Measurements from ENCODE around the gene STAG1. TPM values are rescaled to one million over a fixed set of nuclear protein-coding genes. Genes with fewer than 3 reads are reported as not detected.

STAG1 gene
- total and polyA plus RNA-seq, 2 experiments from 2014 or later = 12.4 to 41.1 TPM

GRCh38 chr3:136300444-136300843 lies 451.7 kb downstream of the STAG1 start:
- DNase-seq (ENCODE audit: low spot score) = no peak
- 89% methylated on average over 2 of the region's 2 CpGs for WGBS (ENCODE audit: low lambda C conversion rate, missing lambda C conversion rate)
- no peak overlapping the region for H2AFZ ChIP-seq
- H3K4me2 ChIP-seq = no peak overlapping the region
- H3K4me3 ChIP-seq = no peak overlapping the region
- no peak overlapping the region for H3K27ac ChIP-seq
- no peaks in the 10 kb centered on the region for H3K4me1 ChIP-seq (ENCODE audit: insufficient read depth)
- H4K20me1 ChIP-seq (ENCODE audit: insufficient read depth, poor library complexity, severe bottlenecking) = no peaks in the 10 kb centered on the region
- no peaks in the 10 kb centered on the region for H3K79me2 ChIP-seq
- H3K27me3 ChIP-seq = no peaks in the 10 kb centered on the region
- TF ChIP-seq EZH2 (IDR thresholded peaks at IDR 0.05; ENCODE audit: borderline replicate concordance) (no peak), EZH2phosphoT487 (IDR thresholded peaks at IDR 0.05; ENCODE audit: low read depth, severe bottlenecking, unreplicated experiment) (no peak)
- TF ChIP-seq, protein P1, sequence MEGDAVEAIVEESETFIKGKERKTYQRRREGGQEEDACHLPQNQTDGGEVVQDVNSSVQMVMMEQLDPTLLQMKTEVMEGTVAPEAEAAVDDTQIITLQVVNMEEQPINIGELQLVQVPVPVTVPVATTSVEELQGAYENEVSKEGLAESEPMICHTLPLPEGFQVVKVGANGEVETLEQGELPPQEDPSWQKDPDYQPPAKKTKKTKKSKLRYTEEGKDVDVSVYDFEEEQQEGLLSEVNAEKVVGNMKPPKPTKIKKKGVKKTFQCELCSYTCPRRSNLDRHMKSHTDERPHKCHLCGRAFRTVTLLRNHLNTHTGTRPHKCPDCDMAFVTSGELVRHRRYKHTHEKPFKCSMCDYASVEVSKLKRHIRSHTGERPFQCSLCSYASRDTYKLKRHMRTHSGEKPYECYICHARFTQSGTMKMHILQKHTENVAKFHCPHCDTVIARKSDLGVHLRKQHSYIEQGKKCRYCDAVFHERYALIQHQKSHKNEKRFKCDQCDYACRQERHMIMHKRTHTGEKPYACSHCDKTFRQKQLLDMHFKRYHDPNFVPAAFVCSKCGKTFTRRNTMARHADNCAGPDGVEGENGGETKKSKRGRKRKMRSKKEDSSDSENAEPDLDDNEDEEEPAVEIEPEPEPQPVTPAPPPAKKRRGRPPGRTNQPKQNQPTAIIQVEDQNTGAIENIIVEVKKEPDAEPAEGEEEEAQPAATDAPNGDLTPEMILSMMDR (IDR thresholded peaks at IDR 0.05; ENCODE audit: poor library complexity) = no peak
- no peaks in the 10 kb centered on the region for H3K9me2 ChIP-seq (replicated peaks; ENCODE audit: insufficient read depth)
- H3K36me3 ChIP-seq (replicated peaks; ENCODE audit: insufficient read depth, low read depth) = no peaks in the 10 kb centered on the region
- no peaks in the 10 kb centered on the region for H3K9me3 ChIP-seq (ENCODE audit: low read depth)

GRCh38 chr3:136297826-136298225 lies 454.4 kb downstream of the STAG1 start:
- Histone ChIP-seq H3K9me2 (replicated peaks; ENCODE audit: insufficient read depth) (no peaks in the 10 kb centered on the region), H3K4me3 (no peak overlapping the region), H3K27ac (no peak overlapping the region), H3K27me3 (no peaks in the 10 kb centered on the region), H3K4me2 (no peak overlapping the region), H3K79me2 (no peaks in the 10 kb centered on the region), H3K4me1 (ENCODE audit: insufficient read depth) (no peaks in the 10 kb centered on the region), H2AFZ (no peak overlapping the region), H3K9me3 (ENCODE audit: low read depth) (no peaks in the 10 kb centered on the region), H3K36me3 (replicated peaks; ENCODE audit: insufficient read depth, low read depth) (no peaks in the 10 kb centered on the region), H4K20me1 (ENCODE audit: insufficient read depth, poor library complexity, severe bottlenecking) (no peaks in the 10 kb centered on the region)
- 92% methylated on average over 8 of the region's 8 CpGs for WGBS (ENCODE audit: low lambda C conversion rate, missing lambda C conversion rate)
- TF ChIP-seq EZH2phosphoT487 (IDR thresholded peaks at IDR 0.05; ENCODE audit: low read depth, severe bottlenecking, unreplicated experiment) (no peak), EZH2 (IDR thresholded peaks at IDR 0.05; ENCODE audit: borderline replicate concordance) (no peak)
- TF ChIP-seq, protein P1 (IDR thresholded peaks at IDR 0.05; ENCODE audit: poor library complexity) = no peak
- no peak for DNase-seq (ENCODE audit: low spot score)

- H3K4me3 ChIP-seq = no peak overlapping the region
- TF ChIP-seq EZH2 (IDR thresholded peaks at IDR 0.05; ENCODE audit: borderline replicate concordance) = no peak
- no peak for TF ChIP-seq EZH2phosphoT487 (IDR thresholded peaks at IDR 0.05; ENCODE audit: low read depth, severe bottlenecking, unreplicated experiment)
- TF ChIP-seq, protein P1 (IDR thresholded peaks at IDR 0.05; ENCODE audit: poor library complexity) = no peak
- H3K36me3 ChIP-seq (replicated peaks; ENCODE audit: insufficient read depth, low read depth) = no peaks in the 10 kb centered on the region
- H3K4me2 ChIP-seq = no peak overlapping the region
- WGBS (ENCODE audit: low lambda C conversion rate, missing lambda C conversion rate) = 73% methylated on average over 5 of the region's 5 CpGs
- no peak for DNase-seq (ENCODE audit: low spot score)
- H3K4me1 ChIP-seq (ENCODE audit: insufficient read depth) = no peaks in the 10 kb centered on the region
- H3K79me2 ChIP-seq = no peaks in the 10 kb centered on the region
- no peak overlapping the region for H2AFZ ChIP-seq
- no peaks in the 10 kb centered on the region for H3K27me3 ChIP-seq
- no peaks in the 10 kb centered on the region for H3K9me3 ChIP-seq (ENCODE audit: low read depth)
- no peaks in the 10 kb centered on the region for H3K9me2 ChIP-seq (replicated peaks; ENCODE audit: insufficient read depth)
- H4K20me1 ChIP-seq (ENCODE audit: insufficient read depth, poor library complexity, severe bottlenecking) = no peaks in the 10 kb centered on the region
- H3K27ac ChIP-seq = no peak overlapping the region
Measured at GRCh38 chr3:136296960-136297359, 455.2 kb downstream of the STAG1 start.

DNA sequence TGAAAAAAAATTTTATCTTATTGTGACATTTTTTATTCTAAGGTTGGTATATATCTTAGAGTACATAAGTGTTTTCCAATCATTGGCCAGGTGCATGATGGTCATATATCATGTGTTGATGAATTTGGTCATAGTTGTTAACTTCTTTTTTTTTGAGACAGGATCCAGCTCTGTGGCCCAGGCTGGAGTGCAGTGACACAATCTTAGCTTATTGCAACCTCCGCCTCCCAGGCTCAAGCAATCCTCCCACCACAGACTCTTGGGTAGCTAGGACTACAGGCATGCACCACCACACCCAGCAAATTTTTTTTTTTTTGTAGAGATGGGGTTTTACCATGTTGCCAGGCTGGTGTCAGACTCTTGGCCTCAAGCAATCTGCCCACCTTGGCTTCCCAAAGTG lies 458.0 kb downstream of the STAG1 start:
- no peak for TF ChIP-seq EZH2 (IDR thresholded peaks at IDR 0.05; ENCODE audit: borderline replicate concordance)
- TF ChIP-seq EZH2phosphoT487 (IDR thresholded peaks at IDR 0.05; ENCODE audit: low read depth, severe bottlenecking, unreplicated experiment) = no peak
- TF ChIP-seq, protein P1 (IDR thresholded peaks at IDR 0.05; ENCODE audit: poor library complexity) = no peak
- no peak overlapping the region for H3K4me2 ChIP-seq
- no peaks in the 10 kb centered on the region for H3K36me3 ChIP-seq (replicated peaks; ENCODE audit: insufficient read depth, low read depth)

More for the DNA sequence above, 458.0 kb downstream of the STAG1 start:
- Histone ChIP-seq H3K27ac (no peak overlapping the region), H3K4me1 (ENCODE audit: insufficient read depth) (no peaks in the 10 kb centered on the region), H2AFZ (no peak overlapping the region), H3K9me3 (ENCODE audit: low read depth) (no peaks in the 10 kb centered on the region), H3K27me3 (no peaks in the 10 kb centered on the region), H4K20me1 (ENCODE audit: insufficient read depth, poor library complexity, severe bottlenecking) (no peaks in the 10 kb centered on the region), H3K79me2 (no peaks in the 10 kb centered on the region), H3K9me2 (replicated peaks; ENCODE audit: insufficient read depth) (no peaks in the 10 kb centered on the region), H3K4me3 (no peak overlapping the region)
- no peak for DNase-seq (ENCODE audit: low spot score)
- 94% methylated on average over 1 of the region's 1 CpG for WGBS (ENCODE audit: low lambda C conversion rate, missing lambda C conversion rate)

All from hepatocyte (in vitro differentiated cells).